SK-N-SH treated with all-trans-retinoic acid at 6 μM for 48 hours (cell line): Measurements from ENCODE around the gene CHMP2B.

Experiments used
- CSRNP3 ChIP-seq: fragments of 250-450 bp; sonication (Bioruptor Pico); IDR thresholded peaks from 2 replicates; pipeline ENCODE4 v1.5.1; 2021; ENCODE audit warnings: mild to moderate bottlenecking, moderate library complexity
- OSR1 ChIP-seq: fragments of 250-450 bp; sonication (Bioruptor Pico); IDR thresholded peaks from 2 replicates; pipeline ENCODE4 v1.8.0; 2022; ENCODE audit warnings: moderate library complexity, mild to moderate bottlenecking, inconsistent platforms
- PATZ1 ChIP-seq: fragments of 250-450 bp; sonication (Bioruptor Pico); IDR thresholded peaks from 2 replicates; pipeline ENCODE4 v1.8.0; 2020; ENCODE audit warnings: mild to moderate bottlenecking, moderate library complexity, borderline replicate concordance
- PPARA ChIP-seq: fragments of 250-450 bp; sonication (Bioruptor Pico); IDR thresholded peaks from 2 replicates; pipeline ENCODE4 v1.5.0; 2020; ENCODE audit warnings: mild to moderate bottlenecking, borderline replicate concordance
- ZFP3 ChIP-seq: fragments of 250-450 bp; sonication (Bioruptor Pico); IDR thresholded peaks from 2 replicates; pipeline ENCODE4 v1.5.0; 2020; ENCODE audit warnings: mild to moderate bottlenecking, moderate library complexity
- ZFP30 ChIP-seq: fragments of 450-650 bp; formaldehyde crosslinking; IDR thresholded peaks from 2 replicates; pipeline ENCODE4 v1.5.0; 2022; ENCODE audit warnings: mild to moderate bottlenecking, moderate library complexity
- ZNF565 ChIP-seq: fragments of 450-650 bp; formaldehyde crosslinking; conservative IDR thresholded peaks from 2 replicates; pipeline ENCODE4 v1.5.0; 2020; ENCODE audit warnings: low read depth, mild to moderate bottlenecking, moderate library complexity
- ZNF70 ChIP-seq: fragments of 450-650 bp; formaldehyde crosslinking; IDR thresholded peaks from 2 replicates; pipeline ENCODE4 v1.5.0; 2020; ENCODE audit warnings: mild to moderate bottlenecking, moderate library complexity
- ZNF8 ChIP-seq: fragments of 450-650 bp; formaldehyde crosslinking; IDR thresholded peaks from 2 replicates; pipeline ENCODE4 v1.5.0; 2020; ENCODE audit warnings: mild to moderate bottlenecking, moderate library complexity

GRCh38 chr3:87197531-87197930 is 29.6 kb upstream of the CHMP2B start:
- TF ChIP-seq ZNF70 (CRISPR knock-in tag), result no peak
- no peak for TF ChIP-seq ZFP3 (CRISPR knock-in tag)
- no peak for TF ChIP-seq ZNF565 (CRISPR knock-in tag)
- TF ChIP-seq OSR1 (CRISPR knock-in tag), result no peak
- TF ChIP-seq PPARA (CRISPR knock-in tag), result no peak
- no peak for TF ChIP-seq PATZ1 (CRISPR knock-in tag)
- TF ChIP-seq ZFP30 (CRISPR knock-in tag), result no peak
- no peak for TF ChIP-seq ZNF8 (CRISPR knock-in tag)
- no peak for TF ChIP-seq CSRNP3 (CRISPR knock-in tag)
